HG02759 (cell line): Measurements from ENCODE around the gene MZF1.
"Not testable (repeated sequence)": the region's sequence is repeated elsewhere in the genome, so short reads cannot be mapped to it uniquely, and the experiment has no call there.

Experiments used
- ATAC-seq: cut with Tn5 transposase; IDR thresholded peaks from one replicate; pipeline ENCODE4 v1.9.1; 2021; ENCODE audit warnings: mild to moderate bottlenecking, moderate library complexity; ENCODE audit not compliant: unreplicated experiment

The MZF1 gene

DNA sequence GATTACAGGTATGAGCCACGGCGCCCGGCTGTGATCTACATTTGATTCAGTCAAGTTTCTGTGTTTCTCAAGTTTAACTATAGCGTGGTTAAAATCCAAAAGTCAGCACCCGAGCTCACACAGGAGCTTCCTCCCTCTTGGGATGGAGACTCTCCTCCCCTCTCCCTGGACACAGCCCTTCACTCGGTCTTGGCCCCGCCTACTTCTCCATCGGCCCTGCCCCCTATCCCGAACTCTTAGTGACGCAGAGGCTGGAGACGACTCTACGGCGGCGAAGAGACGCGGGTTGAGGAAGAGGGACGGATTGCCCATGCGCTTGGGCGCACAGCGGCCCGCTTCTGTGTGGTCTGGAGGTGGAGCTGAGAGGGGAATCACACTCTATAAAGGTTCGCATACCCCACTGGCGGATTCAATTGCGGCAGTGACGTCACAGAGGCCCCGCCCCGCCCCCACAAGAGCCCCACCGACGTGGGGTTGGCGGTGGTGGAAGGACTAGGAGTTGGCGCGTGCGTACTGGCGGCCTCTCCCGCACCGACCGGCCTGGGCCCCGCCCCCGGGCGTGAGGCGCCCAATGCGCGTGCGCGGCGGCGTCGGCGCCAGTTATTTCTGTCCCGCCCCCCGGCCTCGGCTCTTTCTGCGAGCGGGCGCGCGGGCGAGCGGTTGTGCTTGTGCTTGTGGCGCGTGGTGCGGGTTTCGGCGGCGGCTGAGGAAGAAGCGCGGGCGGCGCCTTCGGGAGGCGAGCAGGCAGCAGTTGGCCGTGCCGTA is 29.1 kb downstream of the MZF1 start, which contains the start of gene TRIM28:
TSS of gene TRIM28 (plus strand) at position 239 of the 765 bp plus-strand sequence. CDS start 694 bp downstream, outside the sequence.
- peak; percentile 78 for ATAC-seq

DNA sequence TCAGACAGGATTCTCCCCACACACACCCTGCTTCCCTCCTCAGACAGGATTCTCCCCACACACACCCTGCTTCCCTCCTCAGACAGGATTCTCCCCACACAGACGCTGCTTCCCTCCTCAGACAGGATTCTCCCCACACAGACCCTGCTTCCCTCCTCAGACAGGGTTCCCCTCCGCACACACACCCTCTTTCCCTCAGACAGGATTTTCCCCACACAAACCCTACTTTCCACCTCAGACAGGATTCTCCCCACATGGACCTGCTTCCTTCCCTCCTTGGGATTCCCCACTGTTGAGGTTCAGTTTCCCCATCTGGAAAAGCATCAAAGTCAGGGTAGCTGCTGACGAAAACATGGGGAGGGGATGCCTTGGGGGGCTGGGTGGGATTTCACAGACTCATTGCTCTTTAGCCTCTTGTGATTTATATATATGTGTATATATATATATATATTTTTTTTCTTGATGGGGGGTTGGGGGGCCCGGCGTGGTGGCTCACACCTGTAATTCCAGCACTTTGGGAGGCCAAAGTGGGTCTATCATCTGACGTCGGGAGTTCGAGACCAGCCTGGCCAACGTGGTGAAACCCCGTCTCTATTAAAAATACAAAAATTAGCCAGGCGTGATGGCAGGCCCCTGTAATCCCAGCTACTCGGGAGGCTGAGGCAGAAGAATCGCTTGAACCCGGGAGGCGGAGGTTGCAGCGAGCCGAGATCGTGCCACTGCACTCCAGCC is 30.3 kb downstream of the MZF1 start:
- ATAC-seq, result not testable (repeated sequence)

DNA sequence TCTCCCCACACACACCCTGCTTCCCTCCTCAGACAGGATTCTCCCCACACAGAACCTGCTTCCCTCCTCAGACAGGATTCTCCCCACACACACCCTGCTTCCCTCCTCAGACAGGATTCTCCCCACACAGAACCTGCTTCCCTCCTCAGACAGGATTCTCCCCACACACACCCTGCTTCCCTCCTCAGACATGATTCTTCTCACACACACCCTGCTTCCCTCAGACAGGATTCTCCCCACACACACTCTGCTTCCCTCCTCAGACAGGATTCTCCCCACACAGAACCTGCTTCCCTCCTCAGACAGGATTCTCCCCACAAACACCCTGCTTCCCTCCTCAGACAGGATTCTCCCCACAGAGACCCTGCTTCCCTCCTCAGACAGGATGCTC is 34.0 kb downstream of the MZF1 start:
- not testable (repeated sequence) for ATAC-seq

DNA sequence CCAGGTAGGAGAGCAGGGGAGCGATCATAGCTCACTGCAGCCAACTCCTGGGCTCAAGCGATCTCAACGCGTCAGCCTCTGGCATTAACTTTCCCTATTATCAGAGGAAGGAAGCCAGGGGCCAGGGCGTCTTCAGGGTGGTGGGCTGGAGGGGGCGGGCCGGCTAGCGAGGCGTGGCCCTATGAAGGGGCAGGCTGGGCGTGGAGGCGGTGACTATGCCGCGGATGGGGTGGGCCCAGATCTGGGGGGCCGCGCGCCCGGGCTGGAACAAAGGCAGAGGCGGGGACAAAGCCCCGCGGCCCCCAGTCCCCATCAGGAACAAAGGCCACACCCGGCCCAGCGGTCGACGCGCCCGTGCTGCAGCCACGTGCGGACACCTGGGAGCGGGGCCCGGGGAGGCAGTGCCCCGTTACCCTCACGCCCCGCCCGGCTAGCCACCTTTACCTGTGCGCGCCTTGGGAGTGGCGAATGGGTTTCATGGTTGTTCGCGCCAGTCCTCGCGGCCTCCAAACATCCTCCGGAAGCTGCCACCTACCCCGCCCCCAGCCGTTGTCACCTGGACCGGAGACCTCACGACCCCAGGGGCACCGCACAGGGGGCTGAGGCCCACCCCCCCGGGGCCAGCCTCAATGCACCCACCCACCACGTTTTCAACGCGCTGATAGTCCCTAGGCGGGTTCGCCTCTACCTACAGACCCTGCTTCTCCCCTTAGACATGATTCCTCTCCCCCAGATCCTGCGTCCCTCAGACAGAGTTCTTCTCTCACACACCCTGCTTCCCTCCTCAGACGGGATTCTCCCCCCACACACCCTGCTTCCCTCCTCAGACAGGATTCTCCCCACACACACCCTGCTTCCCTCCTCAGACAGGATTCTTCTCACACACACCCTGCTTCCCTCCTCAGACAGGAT is 34.6 kb downstream of the MZF1 start:
- no peak for ATAC-seq

DNA sequence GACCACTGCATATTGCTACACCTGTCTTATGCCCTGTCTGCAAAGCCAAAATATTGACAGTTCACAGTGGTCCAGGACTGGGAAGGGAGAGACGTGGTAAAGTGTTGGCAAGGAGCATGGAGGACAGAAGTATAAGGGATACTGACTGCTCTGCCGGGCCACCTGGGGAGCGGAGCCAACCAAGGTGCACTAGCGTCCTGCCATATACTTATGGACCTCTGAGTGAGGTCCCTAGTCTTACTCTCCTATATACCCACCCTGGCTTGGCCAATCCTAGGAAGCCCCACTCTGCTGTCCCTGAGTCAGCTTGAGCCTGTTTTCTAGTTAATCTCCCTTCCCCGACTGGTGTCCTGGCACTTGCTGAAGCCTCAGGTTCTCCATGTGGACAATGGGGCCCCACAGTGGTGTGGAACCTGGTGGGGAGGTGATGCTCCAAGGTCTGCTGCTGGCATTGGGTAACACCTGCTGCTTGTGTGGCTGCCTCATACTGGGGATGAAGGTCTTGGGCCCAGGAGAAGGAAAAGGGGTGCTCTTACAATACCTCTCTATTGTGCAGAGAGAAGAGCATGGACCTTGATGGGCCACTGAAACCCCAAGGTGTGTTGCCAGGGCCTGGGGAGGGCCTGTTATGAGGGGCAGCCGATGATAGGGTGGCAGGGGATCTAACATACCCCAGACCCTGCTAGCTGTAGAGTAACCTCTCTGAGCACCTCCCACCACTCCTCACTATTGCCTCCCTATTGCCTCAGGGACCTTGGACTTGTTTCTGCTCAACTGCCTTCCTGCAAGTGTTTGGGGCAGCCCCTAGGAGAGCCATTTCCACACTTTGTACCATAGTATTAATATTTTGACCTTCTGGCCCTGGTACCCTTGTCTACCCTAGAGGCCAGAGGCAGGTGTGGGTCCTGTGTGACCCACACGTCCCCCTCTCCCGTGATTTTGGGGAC is 36.0 kb downstream of the MZF1 start:
- ATAC-seq, result no peak

DNA sequence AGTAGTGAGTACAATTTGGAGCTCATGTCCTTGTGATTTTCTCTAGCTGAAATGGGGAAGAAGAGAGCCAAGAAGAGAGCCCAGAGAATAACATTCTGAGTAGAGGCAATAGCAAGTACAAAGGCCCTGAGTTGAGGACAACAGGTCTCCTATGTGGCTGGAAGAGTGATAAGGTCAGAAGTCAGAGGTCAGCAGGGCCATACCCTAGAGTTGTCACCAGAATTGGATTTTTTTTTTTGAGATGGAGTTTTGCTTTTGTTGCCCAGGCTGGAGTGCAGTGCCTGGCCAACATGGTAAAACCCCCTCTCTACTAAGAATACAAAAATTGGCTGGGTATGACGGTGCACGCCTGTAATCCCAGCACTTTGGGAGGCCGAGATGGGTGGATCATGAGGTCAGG is 37.3 kb downstream of the MZF1 start:
- no peak for ATAC-seq

DNA sequence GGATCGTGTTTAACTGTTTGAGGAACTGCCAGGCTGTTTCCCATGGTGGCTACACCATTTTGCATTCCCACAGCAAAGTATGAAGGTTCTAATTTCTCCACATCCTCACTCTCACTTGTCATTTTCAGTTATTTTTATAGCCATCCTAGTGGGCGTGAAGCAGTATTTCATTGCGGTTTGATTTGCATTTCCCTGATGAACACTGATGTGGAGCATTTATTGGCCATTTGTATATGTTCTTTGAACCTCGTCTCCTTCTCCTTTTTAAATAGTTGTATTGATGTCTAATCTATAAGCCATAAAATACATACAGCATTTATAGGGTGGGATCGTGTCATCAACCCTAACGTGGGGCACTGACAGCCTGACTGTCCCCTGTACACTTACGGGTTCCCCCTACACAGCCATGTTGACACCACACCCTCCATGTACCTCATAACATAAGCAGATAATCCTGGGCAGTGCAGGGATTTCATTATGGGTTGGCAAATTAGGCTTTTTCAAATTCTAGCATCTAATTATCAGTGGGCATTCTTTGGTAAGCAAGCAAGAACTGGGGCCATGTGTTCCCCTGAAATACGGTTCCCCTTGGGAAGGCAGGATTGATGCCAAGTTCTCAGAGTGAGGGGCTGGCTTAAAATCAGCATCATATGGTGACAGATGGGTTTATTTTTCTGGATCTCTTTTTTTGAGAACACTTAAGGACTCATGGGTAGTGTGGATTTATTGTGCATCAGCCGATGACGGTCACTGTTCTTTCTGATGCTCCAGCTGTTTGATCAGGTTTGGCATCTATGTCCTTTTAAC is 41.9 kb downstream of the MZF1 start:
- no peak for ATAC-seq

DNA sequence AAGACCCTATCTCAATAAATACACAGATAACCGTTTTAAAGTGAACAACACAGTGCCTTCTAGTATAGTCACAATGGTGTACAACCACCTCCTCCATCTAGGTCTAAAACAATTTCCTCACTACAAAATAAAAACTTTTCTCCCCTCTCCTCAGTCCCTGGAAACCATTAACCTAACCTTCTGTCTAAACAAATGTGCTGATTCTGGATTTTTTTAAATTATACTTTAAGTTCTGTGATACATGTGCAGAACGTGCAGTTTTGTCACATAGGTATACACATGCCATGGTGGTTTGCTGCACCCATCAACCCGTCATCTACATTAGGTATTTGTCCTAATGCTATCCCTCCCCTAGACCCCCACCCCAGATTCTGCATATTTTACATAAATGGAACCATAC is 43.7 kb downstream of the MZF1 start:
- no peak for ATAC-seq

DNA sequence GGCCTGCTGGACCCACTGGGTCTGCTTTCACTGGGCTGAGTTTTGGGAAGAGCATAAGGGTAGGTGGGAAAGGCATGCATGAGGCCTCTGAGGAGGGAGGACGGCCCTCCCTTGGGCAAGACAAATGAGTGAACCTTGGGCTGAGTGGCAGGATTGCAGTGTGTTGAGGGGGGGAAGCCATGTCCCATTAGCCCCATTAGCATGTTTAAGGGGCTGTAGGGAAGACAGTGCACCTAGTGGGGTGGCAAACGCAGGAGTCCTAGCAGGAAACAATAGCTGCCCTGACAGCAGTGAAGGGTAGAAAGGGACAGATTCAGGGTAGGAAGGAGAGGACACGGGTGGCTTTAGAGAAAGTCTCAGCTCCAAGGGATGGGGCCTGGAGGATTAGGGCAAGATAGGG is 50.4 kb downstream of the MZF1 start:
- no peak for ATAC-seq

DNA sequence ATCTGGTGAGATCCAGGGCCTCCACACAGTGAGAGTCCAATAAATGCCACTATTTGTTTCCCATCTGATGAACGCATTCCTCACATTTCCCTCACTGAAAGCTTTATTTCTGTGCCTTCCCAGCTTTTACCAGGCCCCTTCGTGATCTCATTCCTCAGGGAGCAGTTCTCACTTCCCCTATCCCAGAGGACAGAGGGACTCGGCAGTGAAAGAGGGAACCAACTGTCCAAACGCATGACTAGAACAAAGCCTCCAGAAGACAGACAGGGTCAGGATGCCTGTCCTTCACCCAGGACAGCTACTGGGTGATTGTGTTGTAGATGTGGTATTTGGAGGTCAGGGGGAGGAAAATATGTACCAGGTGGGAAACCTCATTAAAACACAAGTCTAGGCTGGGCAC is 51.5 kb downstream of the MZF1 start:
- no peak for ATAC-seq

DNA sequence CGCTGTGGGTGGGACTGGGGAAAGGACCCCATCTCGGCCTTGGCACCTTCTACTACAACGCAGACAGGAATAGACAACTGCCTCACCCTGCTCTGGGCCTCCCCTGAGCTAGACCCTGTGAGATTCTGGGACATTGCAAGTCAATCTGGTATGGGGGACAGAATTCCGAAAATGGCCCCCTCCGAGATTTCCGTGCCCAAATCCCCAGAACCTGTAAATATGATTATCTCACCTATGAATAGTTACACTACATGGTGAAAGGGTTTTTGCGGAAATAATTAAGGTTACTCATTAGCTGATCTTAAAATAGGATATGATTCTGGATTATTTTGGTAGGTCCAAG is 52.9 kb downstream of the MZF1 start:
- no peak for ATAC-seq

DNA sequence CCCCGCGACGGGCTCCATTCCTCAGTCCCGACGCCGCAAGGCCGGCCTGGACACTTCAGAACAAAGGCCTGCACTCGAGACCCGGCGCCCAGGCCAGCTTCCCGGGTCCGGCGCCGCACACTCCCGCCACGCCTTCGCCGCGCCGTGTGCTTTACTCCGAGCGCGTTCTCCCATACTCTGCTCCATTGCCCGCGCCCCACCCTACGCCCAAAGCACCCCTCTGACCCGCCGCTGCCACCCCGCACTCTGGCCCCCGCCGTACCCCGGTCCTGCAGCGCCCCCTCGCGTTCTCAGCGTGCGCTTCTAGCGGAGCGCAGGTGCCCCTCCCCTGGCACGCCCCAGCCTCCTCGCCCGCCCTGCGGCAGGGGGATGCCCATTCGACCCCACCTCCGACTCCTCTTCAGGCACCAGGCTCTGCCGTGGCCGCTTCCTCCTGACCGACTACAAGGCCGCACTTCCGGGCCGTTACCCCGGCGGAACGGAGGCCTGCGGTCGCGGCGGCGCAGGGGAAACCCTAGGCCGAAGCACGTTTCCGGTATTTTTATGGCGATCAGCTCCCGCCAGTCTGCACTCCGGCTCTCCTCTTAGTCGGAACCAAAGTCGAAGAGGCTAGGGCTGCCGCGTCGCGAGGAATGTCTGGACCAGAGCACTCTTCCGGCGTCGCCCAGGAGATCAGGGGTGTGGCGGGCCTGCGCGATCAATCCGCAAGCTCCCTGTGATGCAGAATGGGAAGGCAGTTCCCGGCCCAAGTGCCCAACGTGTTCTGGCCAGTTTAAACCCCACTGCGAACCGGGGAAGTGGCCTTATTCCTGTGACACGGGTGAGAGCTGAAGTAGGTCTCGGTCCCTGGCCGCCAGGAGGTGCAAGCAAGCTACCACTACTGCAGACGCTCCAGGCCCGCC is 53.5 kb downstream of the MZF1 start, which contains the start of gene ZBTB45:
TSS of gene ZBTB45 (minus strand) at position 456 of the 902 bp plus-strand sequence. CDS start 2,137 bp downstream, outside the sequence.
- ATAC-seq, result peak; percentile 80

DNA sequence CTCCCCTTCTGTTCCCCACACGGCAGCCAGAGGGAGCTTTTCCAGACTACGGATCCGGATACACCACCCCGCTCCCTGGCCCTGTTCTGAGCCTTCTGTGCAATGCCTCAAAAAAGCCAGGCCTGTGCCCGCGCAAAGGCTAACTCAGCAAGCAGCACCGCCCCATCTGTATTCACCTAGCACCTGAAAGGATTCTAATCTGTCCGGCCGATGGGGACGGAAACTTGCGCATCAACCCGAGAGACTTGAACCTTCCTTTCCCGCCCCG is 54.1 kb downstream of the MZF1 start:
- peak; percentile 9 for ATAC-seq

DNA sequence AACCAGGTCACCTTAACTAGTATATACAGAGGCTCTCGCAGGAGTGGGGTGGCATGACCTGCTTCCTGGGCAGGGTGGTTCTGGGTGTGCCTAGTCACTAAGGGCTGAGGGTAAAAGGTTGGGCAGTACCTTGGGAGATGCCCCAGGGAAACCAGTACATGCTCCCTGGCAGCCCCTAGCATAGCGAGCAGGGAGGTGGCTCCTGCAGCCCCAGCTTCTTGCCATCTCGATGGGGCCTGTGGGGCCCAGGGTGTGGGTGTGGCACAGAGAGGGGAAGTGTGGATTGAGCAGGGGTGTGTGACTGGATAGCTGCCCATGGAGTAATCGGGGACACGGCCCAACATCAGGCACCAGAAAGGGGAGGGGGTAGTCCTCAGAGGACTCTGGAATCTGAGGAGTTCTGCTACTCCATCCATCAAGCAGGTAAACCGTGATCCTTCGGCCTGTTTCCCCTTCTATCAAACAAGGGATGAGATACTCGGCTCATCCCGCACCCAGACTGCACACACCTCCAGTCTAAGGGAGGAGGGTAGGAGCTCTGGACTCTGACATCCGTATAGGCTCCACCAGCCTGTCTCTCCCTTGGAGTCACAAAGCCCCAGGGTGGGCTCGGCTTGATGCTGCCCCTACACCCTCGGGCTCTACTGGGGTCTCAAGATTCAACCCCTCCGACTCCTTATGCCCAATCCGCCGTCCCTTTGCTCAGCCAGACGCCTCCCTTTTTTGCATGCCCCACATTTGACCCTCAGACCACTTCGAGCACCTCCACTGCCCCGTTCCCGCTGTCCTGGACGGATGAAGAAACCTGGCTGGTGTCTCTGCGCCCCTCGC is 54.7 kb downstream of the MZF1 start:
- no peak for ATAC-seq

DNA sequence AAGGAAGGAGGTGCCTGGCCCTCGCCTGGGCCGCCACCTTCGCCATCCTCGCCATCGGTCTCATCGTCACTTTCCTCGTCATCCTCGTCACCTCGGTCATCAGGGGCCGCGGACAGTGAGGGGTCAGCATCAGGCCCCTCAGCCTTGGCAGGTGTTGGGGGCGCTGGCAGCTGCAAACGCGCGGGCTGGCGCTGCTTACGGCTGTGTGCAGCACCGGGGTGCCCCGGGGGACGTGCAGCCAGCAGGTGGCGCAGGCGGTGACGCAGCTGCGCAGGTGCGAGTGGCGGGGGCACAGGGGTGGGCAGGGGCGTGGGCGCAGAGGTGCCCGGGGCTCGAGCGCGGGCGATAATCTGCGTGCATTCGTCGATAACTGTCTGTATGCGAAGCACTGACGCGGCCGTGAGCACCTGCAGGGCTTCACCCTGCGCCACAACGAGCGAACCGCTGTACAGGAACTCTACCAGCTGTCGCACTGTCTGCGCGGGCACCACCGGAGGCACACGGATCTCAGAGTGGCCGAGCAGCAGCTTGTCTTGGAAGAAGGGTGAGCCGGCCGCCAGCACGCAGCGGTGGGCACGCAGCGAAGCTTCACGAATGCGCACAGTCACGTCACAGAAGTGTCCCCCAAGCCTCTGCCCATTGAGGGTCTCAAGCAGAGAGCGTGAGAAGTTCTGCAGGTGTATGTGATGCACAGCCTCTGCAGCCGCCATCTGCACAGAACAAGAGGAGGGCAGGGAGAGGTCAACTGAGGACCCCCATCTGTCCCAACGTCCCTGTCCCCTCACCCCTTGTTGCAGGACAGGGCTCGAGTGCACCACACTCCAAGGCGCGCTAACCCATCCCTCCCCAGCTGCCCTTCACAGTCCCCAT is 55.9 kb downstream of the MZF1 start:
- ATAC-seq, result no peak

DNA sequence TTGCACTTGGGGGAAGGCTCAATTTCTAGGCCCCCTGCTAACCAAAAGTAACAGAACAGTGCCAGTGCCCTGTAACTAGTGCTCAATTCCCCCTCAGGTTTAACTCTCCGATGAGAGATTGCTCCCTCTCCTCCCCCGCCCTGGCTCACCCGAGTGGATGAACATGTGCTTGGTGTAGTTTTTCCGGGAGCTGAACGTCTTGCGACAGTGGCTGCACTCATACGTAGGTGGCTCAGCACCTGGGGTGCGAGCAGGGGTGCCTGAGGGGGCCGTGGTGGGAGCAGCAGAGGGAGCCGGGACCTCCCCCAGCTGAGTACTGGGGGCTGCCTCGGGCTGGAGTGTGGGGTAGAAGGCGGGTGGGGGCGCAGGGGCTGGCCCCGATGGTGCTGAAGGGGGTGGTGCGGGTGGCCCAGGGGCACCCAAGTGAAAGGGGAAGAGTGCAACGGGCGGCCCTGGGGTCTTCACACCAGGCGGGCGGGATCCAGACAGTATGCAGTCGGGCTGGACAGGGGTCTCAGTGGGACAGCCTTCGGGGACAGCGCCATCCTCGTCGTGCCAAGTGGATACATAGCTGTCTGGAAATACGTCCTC is 56.8 kb downstream of the MZF1 start:
- ATAC-seq, result no peak
